GM12874 (cell line): Measurements from ENCODE around the gene GASK1A.

ENCODE experiments used
- TF ChIP-seq, protein P1 (sequence below): IDR thresholded peaks from 2 replicates; pipeline ENCODE4 v1.5.1; 2011; ENCODE audit warnings: low read depth, mild to moderate bottlenecking, control low read depth, low read length, moderate library complexity; ENCODE audit not compliant: insufficient read depth

GASK1A gene

DNA sequence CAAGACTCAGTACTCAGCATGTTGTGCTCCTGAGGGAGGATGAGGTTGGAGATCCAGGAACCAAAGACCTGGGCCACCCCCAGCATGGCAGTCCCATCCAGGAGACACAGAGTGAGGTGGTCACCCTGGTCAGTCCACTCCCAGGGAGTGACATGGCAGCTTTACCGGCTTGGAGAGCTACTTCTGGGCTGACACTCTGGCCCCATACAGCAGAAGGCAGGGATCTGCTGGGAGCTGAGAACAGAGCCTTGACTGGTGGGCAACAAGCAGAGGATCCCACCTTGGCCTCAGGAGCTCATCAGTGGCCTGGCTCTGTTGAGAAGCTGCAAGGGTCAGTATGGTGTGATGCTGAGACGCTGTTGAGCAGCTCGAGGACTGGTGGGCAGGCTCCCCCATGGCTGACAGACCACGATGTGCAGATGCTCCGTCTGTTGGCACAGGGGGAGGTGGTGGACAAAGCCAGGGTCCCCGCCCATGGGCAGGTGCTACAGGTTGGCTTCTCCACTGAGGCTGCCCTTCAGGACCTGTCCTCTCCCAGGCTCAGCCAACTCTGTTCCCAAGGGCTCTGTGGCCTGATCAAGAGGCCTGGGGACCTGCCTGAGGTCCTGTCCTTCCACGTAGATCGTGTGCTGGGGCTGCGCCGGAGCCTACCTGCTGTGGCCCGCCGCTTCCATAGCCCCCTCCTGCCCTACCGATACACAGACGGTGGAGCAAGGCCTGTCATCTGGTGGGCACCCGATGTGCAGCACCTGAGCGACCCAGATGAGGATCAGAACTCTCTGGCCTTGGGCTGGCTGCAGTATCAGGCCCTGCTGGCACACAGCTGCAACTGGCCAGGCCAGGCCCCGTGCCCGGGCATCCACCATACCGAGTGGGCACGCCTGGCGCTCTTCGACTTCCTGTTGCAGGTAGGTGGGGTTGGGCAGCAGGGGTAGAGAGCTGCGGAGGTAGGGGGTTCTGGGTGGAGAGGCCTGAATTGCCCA is 53.8 kb downstream of the GASK1A start:
- TF ChIP-seq, protein P1, sequence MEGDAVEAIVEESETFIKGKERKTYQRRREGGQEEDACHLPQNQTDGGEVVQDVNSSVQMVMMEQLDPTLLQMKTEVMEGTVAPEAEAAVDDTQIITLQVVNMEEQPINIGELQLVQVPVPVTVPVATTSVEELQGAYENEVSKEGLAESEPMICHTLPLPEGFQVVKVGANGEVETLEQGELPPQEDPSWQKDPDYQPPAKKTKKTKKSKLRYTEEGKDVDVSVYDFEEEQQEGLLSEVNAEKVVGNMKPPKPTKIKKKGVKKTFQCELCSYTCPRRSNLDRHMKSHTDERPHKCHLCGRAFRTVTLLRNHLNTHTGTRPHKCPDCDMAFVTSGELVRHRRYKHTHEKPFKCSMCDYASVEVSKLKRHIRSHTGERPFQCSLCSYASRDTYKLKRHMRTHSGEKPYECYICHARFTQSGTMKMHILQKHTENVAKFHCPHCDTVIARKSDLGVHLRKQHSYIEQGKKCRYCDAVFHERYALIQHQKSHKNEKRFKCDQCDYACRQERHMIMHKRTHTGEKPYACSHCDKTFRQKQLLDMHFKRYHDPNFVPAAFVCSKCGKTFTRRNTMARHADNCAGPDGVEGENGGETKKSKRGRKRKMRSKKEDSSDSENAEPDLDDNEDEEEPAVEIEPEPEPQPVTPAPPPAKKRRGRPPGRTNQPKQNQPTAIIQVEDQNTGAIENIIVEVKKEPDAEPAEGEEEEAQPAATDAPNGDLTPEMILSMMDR: no peak

DNA sequence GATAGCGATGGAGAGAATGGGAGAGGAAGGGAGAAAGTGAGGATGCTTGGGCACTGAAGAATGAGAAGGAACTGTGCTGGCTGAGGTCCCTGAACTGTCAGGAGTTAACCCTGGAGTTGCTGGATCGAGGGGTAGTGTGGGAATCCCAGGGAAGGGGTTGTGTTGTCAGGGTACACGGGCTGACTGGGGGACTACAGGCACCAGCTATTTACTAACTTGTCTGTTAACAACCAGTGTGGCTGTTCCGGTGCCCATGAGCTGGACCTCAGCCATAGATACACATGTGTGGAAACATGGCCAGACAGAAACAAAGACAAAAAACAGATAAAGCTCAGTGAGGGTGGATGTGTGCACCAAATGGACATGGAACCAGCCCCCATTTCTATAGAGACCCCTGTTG is 55.1 kb downstream of the GASK1A start:
- TF ChIP-seq, protein P1: no peak

DNA sequence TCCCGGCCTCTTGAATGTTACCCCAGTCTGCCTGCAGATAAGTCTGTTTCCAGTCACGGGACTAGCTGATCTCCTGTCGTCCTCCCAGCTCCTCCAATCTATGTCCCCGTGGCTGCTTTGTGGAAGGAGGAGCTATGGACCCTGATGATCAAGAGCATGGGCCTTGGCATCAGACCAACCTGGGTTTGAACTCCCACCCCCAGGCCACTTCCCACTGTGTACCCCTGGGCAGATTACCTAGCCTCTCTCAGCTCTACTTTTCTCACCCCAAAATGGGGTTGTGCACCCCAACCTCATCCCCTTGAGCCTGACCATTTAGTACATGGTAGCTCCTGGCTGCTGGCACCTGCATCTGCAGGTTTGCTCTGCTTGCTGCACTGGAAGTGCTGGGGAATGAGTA is 55.8 kb downstream of the GASK1A start:
- TF ChIP-seq, protein P1: no peak

DNA sequence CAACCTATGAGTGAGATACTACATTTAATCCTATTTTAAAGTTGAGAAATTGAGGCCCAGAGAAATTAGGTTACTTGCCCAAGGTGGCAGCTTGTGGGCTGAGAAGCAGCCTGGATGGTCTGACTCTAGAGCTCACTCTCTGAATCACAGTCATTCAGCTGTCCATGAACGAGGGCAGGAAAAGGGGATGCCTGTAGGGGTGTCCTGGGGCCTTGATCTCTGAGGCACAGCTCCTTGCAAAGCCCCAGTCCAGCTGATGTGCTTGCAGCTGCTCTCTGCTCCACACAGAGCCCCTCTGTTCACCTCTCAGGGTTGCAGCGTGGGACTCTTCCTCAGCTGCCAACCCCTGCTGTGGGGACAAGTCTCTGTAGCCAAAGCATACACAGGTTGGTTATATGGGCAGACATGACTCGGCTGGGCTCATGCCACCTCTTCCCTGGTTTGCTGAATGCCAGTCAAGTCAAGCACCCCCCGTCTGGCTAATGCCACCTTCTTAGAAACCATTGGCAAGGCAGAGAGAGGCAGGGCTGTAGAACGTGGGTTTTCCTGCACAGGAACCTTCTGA is 56.8 kb downstream of the GASK1A start:
- TF ChIP-seq, protein P1: no peak

DNA sequence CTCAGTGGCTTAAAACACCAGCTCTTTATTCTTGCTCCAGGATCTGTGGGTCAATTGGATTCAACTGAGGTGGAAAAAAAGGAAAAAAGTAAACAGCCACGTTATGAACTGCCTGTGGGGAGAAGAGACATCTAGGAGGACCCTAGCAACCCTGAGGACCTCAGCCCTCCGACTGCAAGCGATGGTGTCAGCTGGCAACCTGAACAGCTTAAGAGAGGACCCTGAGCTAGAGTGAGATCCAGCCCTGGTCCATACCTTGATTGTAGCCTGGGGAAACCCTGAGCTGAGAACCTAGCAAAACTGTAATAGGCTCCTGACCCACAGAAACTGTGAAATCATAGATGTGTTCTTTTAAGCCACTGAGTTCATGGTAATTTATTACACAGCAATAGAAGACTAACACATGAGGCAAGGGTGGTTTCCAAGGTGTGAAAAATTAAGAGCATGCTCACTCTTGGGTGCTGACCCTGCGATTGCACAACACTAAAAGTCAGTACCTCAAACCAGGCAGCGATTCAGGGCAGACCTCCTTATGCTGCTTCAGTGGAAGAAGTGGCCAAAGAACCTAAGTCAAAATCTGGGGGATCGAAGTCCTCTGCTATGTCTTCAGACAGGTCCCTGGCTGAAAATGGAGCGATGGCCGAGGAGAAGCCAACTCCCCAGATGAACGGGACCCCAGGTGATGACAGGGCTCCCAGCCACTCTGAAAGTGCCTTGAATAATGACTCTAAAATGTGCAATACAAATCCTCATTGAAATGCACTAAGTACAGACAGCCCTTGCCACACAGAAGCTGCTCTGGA is 57.7 kb downstream of the GASK1A start:
- TF ChIP-seq, protein P1: no peak

DNA sequence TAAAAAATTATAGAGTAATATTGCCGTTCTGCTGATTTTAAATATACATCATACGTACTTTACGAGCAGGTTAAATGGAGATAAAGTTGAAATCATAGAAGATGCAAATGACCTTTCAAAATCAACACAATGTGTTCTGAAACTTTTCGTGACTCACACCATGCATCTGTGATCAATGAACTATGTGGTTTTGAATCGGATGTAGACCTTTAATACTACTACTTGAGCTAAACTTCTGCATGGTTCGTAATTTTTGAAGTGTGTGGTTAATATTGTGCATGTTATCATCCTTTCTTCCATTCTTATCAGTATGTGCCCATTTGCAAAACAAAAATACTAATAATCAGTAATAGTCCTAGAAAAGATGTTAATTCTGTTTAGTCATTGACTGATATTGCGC is 58.9 kb downstream of the GASK1A start:
- TF ChIP-seq, protein P1: no peak

DNA sequence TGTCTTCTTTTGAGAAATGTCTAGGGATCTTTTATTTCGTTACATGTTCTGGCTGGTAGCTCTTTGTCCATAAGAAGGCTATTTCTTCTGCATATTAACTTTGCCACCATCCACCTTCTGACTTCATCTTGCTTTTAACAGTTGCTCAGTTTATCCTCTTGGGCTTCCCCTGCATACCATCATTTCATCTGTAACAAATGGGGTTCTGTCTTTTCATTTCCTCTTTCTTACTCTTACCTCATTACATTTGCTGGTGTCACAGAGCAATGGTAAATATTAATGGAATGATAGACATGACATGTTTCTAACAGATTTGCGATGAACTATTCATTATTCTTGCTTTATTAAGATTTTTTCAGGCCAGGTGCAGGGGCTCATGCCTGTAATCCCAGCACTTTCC is 62.4 kb downstream of the GASK1A start:
- TF ChIP-seq, protein P1: no peak
